ENCODE results near the gene CDC37.
A peak's percentile ranks its signal among the peaks of the same experiment; 100 is the strongest.
"Not testable (repeated sequence)": the region's sequence is repeated elsewhere in the genome, so short reads cannot be mapped to it uniquely, and the experiment has no call there.

Gene CDC37

GRCh38 chr19:10393137-10393536, 10.2 kb downstream of the CDC37 start:
- DNase-seq = no peak

- no peak for DNase-seq
These were observed 11.2 kb downstream of the CDC37 start for GRCh38 chr19:10392120-10392519.

GRCh38 chr19:10390652-10391286, 12.6 kb downstream of the CDC37 start:
- DNase-seq = peak; percentile 58

GRCh38 chr19:10389863-10390262, 13.5 kb downstream of the CDC37 start:
- peak; percentile 39 for DNase-seq

GRCh38 chr19:10388957-10389356, 14.4 kb downstream of the CDC37 start:
- peak; percentile 83 for DNase-seq

GRCh38 chr19:10384580-10384979, 18.8 kb downstream of the CDC37 start:
- no peak for DNase-seq

GRCh38 chr19:10383223-10383499, 20.2 kb downstream of the CDC37 start:
- DNase-seq = not testable (repeated sequence)

GRCh38 chr19:10380313-10381102, 22.8 kb downstream of the CDC37 start, which contains the start of gene TYK2:
Gene TYK2, minus strand, starts transcription at chr19:10380572. Its CDS starts 2,166 bp downstream, at chr19:10378406.
- peak; percentile 96 for DNase-seq

GRCh38 chr19:10379880-10380312, 23.4 kb downstream of the CDC37 start:
- no peak for DNase-seq

- DNase-seq = no peak
These were observed 25.2 kb downstream of the CDC37 start for GRCh38 chr19:10378124-10378523.

GRCh38 chr19:10377140-10377640, 26.2 kb downstream of the CDC37 start:
- DNase-seq = not testable (repeated sequence)

GRCh38 chr19:10374931-10375330, 28.4 kb downstream of the CDC37 start:
- DNase-seq = no peak

GRCh38 chr19:10372690-10373089, 30.7 kb downstream of the CDC37 start:
- no peak for DNase-seq

- DNase-seq = no peak
These were observed 35.1 kb downstream of the CDC37 start for GRCh38 chr19:10368101-10368803.

- not testable (repeated sequence) for DNase-seq
These were observed 36.3 kb downstream of the CDC37 start for GRCh38 chr19:10366950-10367512.

GRCh38 chr19:10365518-10365917, 37.8 kb downstream of the CDC37 start:
- no peak for DNase-seq

- DNase-seq = no peak
These were observed 38.7 kb downstream of the CDC37 start for GRCh38 chr19:10364644-10365043.

GRCh38 chr19:10363789-10364281, 39.5 kb downstream of the CDC37 start:
- DNase-seq = no peak

GRCh38 chr19:10362259-10362658, 41.1 kb downstream of the CDC37 start:
- DNase-seq = no peak

- no peak for DNase-seq
These were observed 41.8 kb downstream of the CDC37 start for GRCh38 chr19:10361569-10362011.

- no peak for DNase-seq
These were observed 46.9 kb downstream of the CDC37 start for GRCh38 chr19:10356431-10356830.

- DNase-seq = peak; percentile 57
These were observed 49.5 kb downstream of the CDC37 start for GRCh38 chr19:10353793-10354391.
